Astrocyte of the cerebellum (primary cell): ENCODE results near the gene TGM4.

Source experiments
- DNase-seq: peaks from one replicate; pipeline ENCODE4 v3.0.0-alpha.2; 2011; ENCODE audit warnings: low read depth
- H3K4me3 ChIP-seq: 2 replicates; pipeline ENCODE4 v1.5.1; 2011; ENCODE audit warnings: mild to moderate bottlenecking, low read depth, low read length, moderate library complexity
- CTCF ChIP-seq: IDR thresholded peaks from 2 replicates; pipeline ENCODE4 v1.5.1; 2012; ENCODE audit warnings: low read length, low read depth, moderate library complexity, mild to moderate bottlenecking; ENCODE audit errors: missing control alignments
- in situ Hi-C: cut with HindIII; loops from 2 replicates; pipeline ENCODE4 v1.10.0; 2017; ENCODE audit warnings: low sequenced_read_pairs

The TGM4 gene

GRCh38 chr3:44907612-44908011, 33.2 kb downstream of the TGM4 start:
- no peak for TF ChIP-seq CTCF
- no peak overlapping the region for H3K4me3 ChIP-seq
- DNase-seq, result no peak
- in situ Hi-C loops, result no loop called here

- no peak for DNase-seq
- in situ Hi-C loops, result no loop called here
- no peak for TF ChIP-seq CTCF
These were observed 34.7 kb downstream of the TGM4 start for GRCh38 chr3:44909063-44909462.

GRCh38 chr3:44910693-44911092, 36.3 kb downstream of the TGM4 start:
- in situ Hi-C loops, result no loop called here
- no peak for TF ChIP-seq CTCF
- H3K4me3 ChIP-seq, result no peak overlapping the region
- DNase-seq, result no peak

More at GRCh38 chr3:44909063-44909462, 34.7 kb downstream of the TGM4 start:
- no peak overlapping the region for H3K4me3 ChIP-seq

GRCh38 chr3:44913868-44914468, 39.6 kb downstream of the TGM4 start:
- TF ChIP-seq CTCF, result peak; percentile 86
- DNase-seq, result peak; percentile 49
- no peak overlapping the region for H3K4me3 ChIP-seq
- in situ Hi-C loops, result no loop called here

GRCh38 chr3:44914936-44915335, 40.5 kb downstream of the TGM4 start:
- no peak overlapping the region for H3K4me3 ChIP-seq
- in situ Hi-C loops, result no loop called here
- DNase-seq, result no peak
- TF ChIP-seq CTCF, result peak; percentile 39

GRCh38 chr3:44915702-44916438, 41.5 kb downstream of the TGM4 start:
- in situ Hi-C loops, result no loop called here
- H3K4me3 ChIP-seq, result no peak overlapping the region
- DNase-seq, result no peak
- peak; percentile 3 for TF ChIP-seq CTCF
